Measurements from ENCODE around the gene ANTXR1.

ANTXR1 gene

DNA sequence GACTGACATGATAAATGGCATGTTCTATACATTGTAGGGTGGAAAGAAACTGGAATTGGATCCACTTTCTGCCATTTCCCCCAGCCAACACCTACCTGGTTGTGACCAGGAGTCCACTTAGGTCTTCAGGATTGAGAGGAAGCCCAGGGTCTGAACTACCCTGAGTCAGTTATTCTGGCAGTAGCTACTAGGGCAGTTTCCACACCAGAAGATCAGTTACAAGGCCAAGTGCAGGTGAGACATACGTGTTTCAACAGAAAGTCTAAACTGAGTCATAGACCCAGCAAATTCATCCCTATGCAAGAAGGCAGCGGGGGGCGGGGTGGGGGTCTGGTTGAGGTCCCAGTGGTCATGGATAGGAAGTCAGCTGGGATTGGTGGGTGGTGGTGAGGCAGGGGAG lies 21.9 kb downstream of the ANTXR1 start:
- Histone ChIP-seq H3K4me1 (ENCODE audit: insufficient read depth, low read length, poor library complexity, severe bottlenecking) (no peaks in the 10 kb centered on the region), H3K9ac (ENCODE audit: low read depth, low read length, poor library complexity, severe bottlenecking) (no peak overlapping the region), H3K27me3 (ENCODE audit: insufficient read depth, low read length, poor library complexity, severe bottlenecking) (no peaks in the 10 kb centered on the region), H3K36me3 (ENCODE audit: insufficient read depth, low read length) (no peaks in the 10 kb centered on the region), H3K4me3 (ENCODE audit: low read length, poor library complexity, severe bottlenecking) (no peak overlapping the region), H2AFZ (ENCODE audit: low read length) (no peak overlapping the region), H3F3A (ENCODE audit: low read depth) (no peaks in the 10 kb centered on the region), H3K9me3 (ENCODE audit: insufficient read depth, low read depth, low read length) (no peaks in the 10 kb centered on the region), H3K9me2 (replicated peaks; ENCODE audit: low read depth, low read length) (no peaks in the 10 kb centered on the region), H3K79me2 (ENCODE audit: insufficient read depth, low read length) (no peaks in the 10 kb centered on the region), H4K20me1 (ENCODE audit: insufficient read depth, low read length, poor library complexity, severe bottlenecking) (no peaks in the 10 kb centered on the region), H3K4me2 (ENCODE audit: low read depth, low read length, poor library complexity, severe bottlenecking) (no peak overlapping the region)
- TF ChIP-seq, protein P1, sequence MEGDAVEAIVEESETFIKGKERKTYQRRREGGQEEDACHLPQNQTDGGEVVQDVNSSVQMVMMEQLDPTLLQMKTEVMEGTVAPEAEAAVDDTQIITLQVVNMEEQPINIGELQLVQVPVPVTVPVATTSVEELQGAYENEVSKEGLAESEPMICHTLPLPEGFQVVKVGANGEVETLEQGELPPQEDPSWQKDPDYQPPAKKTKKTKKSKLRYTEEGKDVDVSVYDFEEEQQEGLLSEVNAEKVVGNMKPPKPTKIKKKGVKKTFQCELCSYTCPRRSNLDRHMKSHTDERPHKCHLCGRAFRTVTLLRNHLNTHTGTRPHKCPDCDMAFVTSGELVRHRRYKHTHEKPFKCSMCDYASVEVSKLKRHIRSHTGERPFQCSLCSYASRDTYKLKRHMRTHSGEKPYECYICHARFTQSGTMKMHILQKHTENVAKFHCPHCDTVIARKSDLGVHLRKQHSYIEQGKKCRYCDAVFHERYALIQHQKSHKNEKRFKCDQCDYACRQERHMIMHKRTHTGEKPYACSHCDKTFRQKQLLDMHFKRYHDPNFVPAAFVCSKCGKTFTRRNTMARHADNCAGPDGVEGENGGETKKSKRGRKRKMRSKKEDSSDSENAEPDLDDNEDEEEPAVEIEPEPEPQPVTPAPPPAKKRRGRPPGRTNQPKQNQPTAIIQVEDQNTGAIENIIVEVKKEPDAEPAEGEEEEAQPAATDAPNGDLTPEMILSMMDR (conservative IDR thresholded peaks at IDR 0.05; ENCODE audit: low read length) = no peak
- TF ChIP-seq EZH2phosphoT487 (IDR thresholded peaks at IDR 0.05; ENCODE audit: borderline replicate concordance) = no peak

DNA sequence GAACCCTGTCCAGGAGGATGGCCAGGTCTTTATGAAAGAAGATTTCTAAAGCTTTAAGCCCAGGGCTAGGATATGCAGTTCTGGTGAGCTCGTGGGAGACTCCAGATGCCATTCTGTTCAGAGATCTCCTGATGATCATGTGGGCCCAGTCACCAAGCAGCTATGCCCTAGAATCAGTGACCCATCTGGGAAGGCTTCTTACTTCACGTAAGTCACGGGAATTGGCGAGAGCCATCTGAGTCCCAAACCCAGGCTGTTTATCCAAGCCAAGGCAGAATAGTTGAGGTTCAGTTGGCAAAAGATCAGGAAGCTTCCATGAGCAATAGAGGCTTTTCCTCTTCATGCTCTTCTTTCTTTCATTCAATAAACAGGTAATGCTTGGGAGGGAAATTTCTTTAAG lies 23.9 kb downstream of the ANTXR1 start:
- peaks cover 13% of the 10 kb centered on the region; the same call in 1 of the 2 replicates for H3K36me3 ChIP-seq (ENCODE audit: insufficient read depth, low read length)
- H3K9me2 ChIP-seq (replicated peaks; ENCODE audit: low read depth, low read length) = no peaks in the 10 kb centered on the region
- no peaks in the 10 kb centered on the region for H3K9me3 ChIP-seq (ENCODE audit: insufficient read depth, low read depth, low read length)
- H3K4me1 ChIP-seq (ENCODE audit: insufficient read depth, low read length, poor library complexity, severe bottlenecking) = no peaks in the 10 kb centered on the region
- H4K20me1 ChIP-seq (ENCODE audit: insufficient read depth, low read length, poor library complexity, severe bottlenecking) = no peaks in the 10 kb centered on the region
- TF ChIP-seq, protein P1 (conservative IDR thresholded peaks at IDR 0.05; ENCODE audit: low read length) = no peak
- no peak for TF ChIP-seq EZH2phosphoT487 (IDR thresholded peaks at IDR 0.05; ENCODE audit: borderline replicate concordance)
- H3K79me2 ChIP-seq (ENCODE audit: insufficient read depth, low read length) = no peaks in the 10 kb centered on the region
- H3F3A ChIP-seq (ENCODE audit: low read depth) = no peaks in the 10 kb centered on the region
- H3K4me3 ChIP-seq (ENCODE audit: low read length, poor library complexity, severe bottlenecking) = no peak overlapping the region
- no peak overlapping the region for H2AFZ ChIP-seq (ENCODE audit: low read length)
- no peak overlapping the region for H3K4me2 ChIP-seq (ENCODE audit: low read depth, low read length, poor library complexity, severe bottlenecking)
- H3K27me3 ChIP-seq (ENCODE audit: insufficient read depth, low read length, poor library complexity, severe bottlenecking) = no peaks in the 10 kb centered on the region
- no peak overlapping the region for H3K9ac ChIP-seq (ENCODE audit: low read depth, low read length, poor library complexity, severe bottlenecking)

DNA sequence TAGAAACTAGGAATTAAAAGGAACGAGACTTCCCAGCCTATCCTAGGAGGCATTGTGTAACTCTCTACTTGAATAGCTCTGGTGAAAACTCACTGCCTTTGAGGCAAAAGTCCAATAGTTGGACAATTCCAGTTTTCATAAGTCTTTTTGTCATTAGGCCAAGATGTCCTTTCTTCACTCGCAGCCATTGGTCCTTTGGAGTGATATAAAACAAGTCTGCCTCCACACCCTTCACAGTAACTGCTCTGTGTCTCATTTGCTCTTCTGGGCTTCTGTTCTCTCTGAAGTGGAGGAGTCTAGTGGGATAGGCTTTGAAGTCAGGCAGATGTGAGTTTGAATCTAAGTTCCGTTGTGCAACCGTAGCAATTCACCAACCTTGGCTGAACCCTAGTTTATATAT lies 28.2 kb downstream of the ANTXR1 start:
- Histone ChIP-seq H3F3A (ENCODE audit: low read depth) (no peaks in the 10 kb centered on the region), H3K4me2 (ENCODE audit: low read depth, low read length, poor library complexity, severe bottlenecking) (no peak overlapping the region), H3K9me3 (ENCODE audit: insufficient read depth, low read depth, low read length) (no peaks in the 10 kb centered on the region), H3K9ac (ENCODE audit: low read depth, low read length, poor library complexity, severe bottlenecking) (no peak overlapping the region), H3K4me1 (ENCODE audit: insufficient read depth, low read length, poor library complexity, severe bottlenecking) (no peaks in the 10 kb centered on the region), H3K79me2 (ENCODE audit: insufficient read depth, low read length) (no peaks in the 10 kb centered on the region), H3K4me3 (ENCODE audit: low read length, poor library complexity, severe bottlenecking) (no peak overlapping the region), H3K27me3 (ENCODE audit: insufficient read depth, low read length, poor library complexity, severe bottlenecking) (no peaks in the 10 kb centered on the region), H3K36me3 (ENCODE audit: insufficient read depth, low read length) (peaks cover 37% of the 10 kb centered on the region; the same call in 1 of the 2 replicates), H2AFZ (ENCODE audit: low read length) (no peak overlapping the region), H3K9me2 (replicated peaks; ENCODE audit: low read depth, low read length) (no peaks in the 10 kb centered on the region), H4K20me1 (ENCODE audit: insufficient read depth, low read length, poor library complexity, severe bottlenecking) (no peaks in the 10 kb centered on the region)
- TF ChIP-seq EZH2phosphoT487 (IDR thresholded peaks at IDR 0.05; ENCODE audit: borderline replicate concordance) = no peak
- TF ChIP-seq, protein P1 (conservative IDR thresholded peaks at IDR 0.05; ENCODE audit: low read length) = no peak
